ENCODE results near the gene NFIB.

Gene NFIB

DNA sequence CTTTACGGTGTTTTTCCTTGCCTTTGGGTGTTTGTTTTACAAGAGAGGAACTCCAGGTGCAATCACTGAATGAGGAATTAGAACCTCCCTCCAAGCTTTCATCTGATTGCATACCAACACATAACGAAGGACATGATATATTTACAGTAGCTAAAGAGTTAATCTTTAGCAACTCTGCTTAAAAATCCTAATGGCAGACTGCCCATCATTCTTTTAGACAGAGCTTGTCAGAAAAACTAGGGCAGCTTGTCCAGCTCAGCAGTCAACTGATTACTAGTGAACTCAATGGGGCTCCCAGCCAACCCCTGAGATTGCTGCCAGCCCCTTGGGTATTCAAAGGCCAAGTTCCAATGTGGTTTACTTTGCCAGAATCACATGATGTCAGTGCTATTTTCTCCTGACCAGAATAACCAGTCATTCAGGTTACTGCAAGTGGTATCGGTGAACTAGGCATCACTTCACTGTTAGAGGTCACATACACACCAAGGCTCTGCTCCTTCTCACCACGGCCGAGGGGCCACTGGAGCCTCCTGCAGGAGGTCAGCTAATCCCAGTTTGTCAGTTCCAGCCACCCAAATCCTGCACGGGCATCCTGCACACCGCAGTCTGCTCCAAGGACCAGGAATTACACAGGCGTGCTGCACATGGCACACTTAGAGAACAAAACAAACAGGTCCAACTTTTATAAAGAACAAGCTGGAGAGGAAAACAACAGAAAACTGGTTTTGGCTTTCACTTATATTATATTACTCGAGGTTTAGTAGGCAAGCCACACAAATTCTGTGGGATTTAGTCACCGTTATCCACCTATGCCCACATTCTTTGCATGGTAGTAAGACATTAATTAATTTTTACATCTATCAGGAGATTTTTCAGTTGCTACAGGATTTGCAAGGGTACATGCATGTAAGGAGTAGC, 62.5 kb downstream of the NFIB start:
- H3K36me3 ChIP-seq (ENCODE audit: control insufficient read depth, insufficient read depth, low read length): no peaks in the 10 kb centered on the region
- H3K27ac ChIP-seq (ENCODE audit: low read depth, low read length): no peak overlapping the region
- H3K27me3 ChIP-seq (ENCODE audit: control insufficient read depth, insufficient read depth, low read length): no peaks in the 10 kb centered on the region
- peaks cover 26% of the 10 kb centered on the region for H3K4me1 ChIP-seq (ENCODE audit: control insufficient read depth, insufficient read depth, low read length)
- H3K9ac ChIP-seq (ENCODE audit: low read length): no peak overlapping the region
- no peaks in the 10 kb centered on the region for H3K9me3 ChIP-seq (ENCODE audit: control insufficient read depth, insufficient read depth, low read depth, low read length)
- no peak overlapping the region for H3K4me3 ChIP-seq (ENCODE audit: low read depth, low read length)

DNA sequence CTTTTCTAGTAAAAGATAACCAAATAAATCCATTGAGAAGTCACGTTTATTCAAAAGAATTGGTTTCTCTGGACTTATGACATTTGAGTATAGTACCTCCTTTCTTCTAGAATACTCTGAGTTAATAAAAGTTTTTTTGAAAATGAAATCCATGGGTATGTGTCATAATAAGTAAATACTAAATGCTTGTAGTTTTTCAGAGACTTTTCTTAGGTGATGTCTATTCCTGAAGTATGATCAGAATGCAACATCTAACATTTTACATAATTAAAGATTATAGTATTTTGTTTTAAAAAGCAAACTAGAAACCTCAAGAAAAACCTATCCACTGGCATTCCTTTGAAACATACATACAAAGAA, 63.2 kb downstream of the NFIB start:
- no peaks in the 10 kb centered on the region for H3K27me3 ChIP-seq (ENCODE audit: control insufficient read depth, insufficient read depth, low read length)
- no peak overlapping the region for H3K9ac ChIP-seq (ENCODE audit: low read length)
- no peak overlapping the region for H3K4me3 ChIP-seq (ENCODE audit: low read depth, low read length)
- H3K27ac ChIP-seq (ENCODE audit: low read depth, low read length): no peak overlapping the region
- H3K4me1 ChIP-seq (ENCODE audit: control insufficient read depth, insufficient read depth, low read length): peaks cover 29% of the 10 kb centered on the region
- H3K9me3 ChIP-seq (ENCODE audit: control insufficient read depth, insufficient read depth, low read depth, low read length): no peaks in the 10 kb centered on the region
- no peaks in the 10 kb centered on the region for H3K36me3 ChIP-seq (ENCODE audit: control insufficient read depth, insufficient read depth, low read length)

DNA sequence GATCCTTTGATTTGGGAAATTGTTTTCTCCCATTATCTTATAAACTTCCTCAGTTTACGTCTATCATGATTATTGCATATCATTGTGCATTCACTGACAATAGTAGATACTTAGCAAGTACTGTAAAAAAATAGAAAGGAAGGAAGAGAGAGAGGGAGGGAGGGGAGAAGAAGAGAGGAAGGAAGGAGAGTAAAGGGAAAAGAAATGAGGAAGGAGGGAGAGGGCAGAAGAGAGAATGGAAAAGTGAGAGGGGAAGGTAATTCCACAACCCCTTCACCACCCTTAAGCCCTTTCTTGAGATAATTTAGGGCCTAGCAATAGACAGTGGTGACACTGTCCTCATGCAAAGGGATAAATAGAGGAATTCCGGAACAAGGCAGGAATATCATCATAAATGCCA, 64.4 kb downstream of the NFIB start:
- Histone ChIP-seq H3K4me3 (ENCODE audit: low read depth, low read length) (no peak overlapping the region), H3K4me1 (ENCODE audit: control insufficient read depth, insufficient read depth, low read length) (peaks cover 29% of the 10 kb centered on the region), H3K9ac (ENCODE audit: low read length) (no peak overlapping the region), H3K36me3 (ENCODE audit: control insufficient read depth, insufficient read depth, low read length) (no peaks in the 10 kb centered on the region), H3K27ac (ENCODE audit: low read depth, low read length) (no peak overlapping the region), H3K9me3 (ENCODE audit: control insufficient read depth, insufficient read depth, low read depth, low read length) (no peaks in the 10 kb centered on the region), H3K27me3 (ENCODE audit: control insufficient read depth, insufficient read depth, low read length) (no peaks in the 10 kb centered on the region)

DNA sequence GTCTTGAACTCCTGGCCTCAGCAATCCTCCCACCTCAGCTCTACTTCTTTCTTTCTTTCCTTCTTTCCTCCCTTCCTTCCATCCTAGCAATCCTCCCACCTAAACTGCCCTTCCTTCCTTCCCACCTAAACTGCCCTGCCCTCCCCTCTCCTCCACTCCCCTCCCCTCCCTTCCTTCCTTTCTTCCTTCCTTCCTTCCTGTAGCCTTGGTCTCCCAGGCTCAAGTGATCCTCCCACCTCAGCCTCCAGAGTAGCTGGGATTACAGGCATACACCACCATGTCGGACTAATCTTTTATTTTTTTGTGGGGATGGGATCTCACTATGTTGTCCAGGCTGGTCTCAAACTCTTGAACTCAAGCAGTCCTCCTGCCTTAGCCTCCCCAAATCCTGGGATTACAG, 65.8 kb downstream of the NFIB start:
- H3K4me1 ChIP-seq (ENCODE audit: control insufficient read depth, insufficient read depth, low read length): peaks cover 29% of the 10 kb centered on the region
- H3K4me3 ChIP-seq (ENCODE audit: low read depth, low read length): no peak overlapping the region
- H3K27ac ChIP-seq (ENCODE audit: low read depth, low read length): no peak overlapping the region
- no peaks in the 10 kb centered on the region for H3K9me3 ChIP-seq (ENCODE audit: control insufficient read depth, insufficient read depth, low read depth, low read length)
- H3K9ac ChIP-seq (ENCODE audit: low read length): no peak overlapping the region
- no peaks in the 10 kb centered on the region for H3K27me3 ChIP-seq (ENCODE audit: control insufficient read depth, insufficient read depth, low read length)
- H3K36me3 ChIP-seq (ENCODE audit: control insufficient read depth, insufficient read depth, low read length): no peaks in the 10 kb centered on the region

DNA sequence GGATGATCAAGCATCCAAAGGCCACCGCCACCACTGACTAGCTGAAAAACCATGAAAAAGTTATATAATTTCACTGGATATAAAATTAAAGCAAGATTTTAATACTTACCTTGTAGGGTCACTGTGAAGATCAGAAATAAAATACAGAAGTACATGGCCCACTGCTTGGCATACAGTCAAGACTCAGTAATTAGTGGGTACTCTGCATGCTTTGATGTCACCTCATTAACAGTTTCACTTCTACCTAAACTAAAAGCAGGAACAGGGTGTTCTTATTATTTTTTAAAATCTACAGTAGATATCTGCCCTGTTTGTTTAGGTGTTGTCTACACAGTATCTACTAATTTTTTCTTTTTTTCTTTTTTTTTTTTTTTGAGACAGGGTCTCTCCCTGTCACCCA, 66.4 kb downstream of the NFIB start:
- H3K9me3 ChIP-seq (ENCODE audit: control insufficient read depth, insufficient read depth, low read depth, low read length): no peaks in the 10 kb centered on the region
- no peaks in the 10 kb centered on the region for H3K36me3 ChIP-seq (ENCODE audit: control insufficient read depth, insufficient read depth, low read length)
- no peak overlapping the region for H3K9ac ChIP-seq (ENCODE audit: low read length)
- peaks cover 29% of the 10 kb centered on the region for H3K4me1 ChIP-seq (ENCODE audit: control insufficient read depth, insufficient read depth, low read length)
- no peak overlapping the region for H3K4me3 ChIP-seq (ENCODE audit: low read depth, low read length)
- H3K27me3 ChIP-seq (ENCODE audit: control insufficient read depth, insufficient read depth, low read length): no peaks in the 10 kb centered on the region
- no peak overlapping the region for H3K27ac ChIP-seq (ENCODE audit: low read depth, low read length)

DNA sequence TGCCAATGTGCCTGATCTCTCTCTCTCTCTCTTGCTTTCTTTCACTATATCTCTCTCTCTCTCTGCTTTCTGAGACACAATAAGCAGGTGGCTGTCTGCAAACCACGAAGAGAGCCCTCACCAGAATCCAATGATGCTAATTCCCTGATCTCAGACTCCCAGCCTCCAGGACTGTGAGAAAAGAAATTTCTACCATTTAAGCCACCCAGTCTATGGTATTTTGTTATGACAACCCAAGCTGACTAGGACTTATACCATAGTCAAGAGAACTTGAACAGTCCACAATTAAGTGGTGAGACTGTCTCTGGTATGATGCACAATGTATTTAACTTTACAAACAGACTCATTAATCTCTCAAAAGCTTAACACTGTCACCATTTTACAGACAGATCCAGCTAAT, 67.0 kb downstream of the NFIB start:
- Histone ChIP-seq H3K4me3 (ENCODE audit: low read depth, low read length) (no peak overlapping the region), H3K27me3 (ENCODE audit: control insufficient read depth, insufficient read depth, low read length) (no peaks in the 10 kb centered on the region), H3K4me1 (ENCODE audit: control insufficient read depth, insufficient read depth, low read length) (peaks cover 29% of the 10 kb centered on the region), H3K36me3 (ENCODE audit: control insufficient read depth, insufficient read depth, low read length) (no peaks in the 10 kb centered on the region), H3K9ac (ENCODE audit: low read length) (no peak overlapping the region), H3K9me3 (ENCODE audit: control insufficient read depth, insufficient read depth, low read depth, low read length) (no peaks in the 10 kb centered on the region), H3K27ac (ENCODE audit: low read depth, low read length) (no peak overlapping the region)

DNA sequence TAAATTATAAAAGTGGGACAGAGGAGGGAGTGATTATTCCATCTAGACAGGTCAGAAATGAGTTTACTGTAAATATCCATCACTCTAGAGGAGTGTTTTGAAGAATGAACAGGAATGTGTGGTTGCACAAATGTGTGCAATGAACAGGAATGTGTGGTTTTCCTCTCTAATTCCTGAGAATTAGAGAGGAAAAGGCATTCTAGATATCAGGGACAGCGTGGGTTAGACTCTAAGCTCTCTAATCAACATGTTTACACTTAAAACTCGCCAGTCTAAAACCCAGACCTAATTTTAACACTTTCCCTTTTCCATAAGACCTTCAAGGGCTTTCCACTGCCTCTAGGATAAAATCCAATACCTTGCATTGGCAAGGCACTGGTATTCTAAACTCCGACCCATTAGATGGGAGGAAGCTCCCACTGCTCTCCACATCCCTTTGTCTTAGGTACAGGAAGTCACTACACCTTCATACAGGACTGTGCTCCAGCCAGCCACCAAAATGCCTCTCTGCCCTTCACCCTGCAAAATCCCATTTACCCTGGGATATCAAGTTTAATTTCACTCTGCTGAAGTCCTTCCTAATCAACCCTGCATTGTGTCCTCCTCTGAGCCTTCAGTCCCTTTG, 67.9 kb downstream of the NFIB start:
- H3K4me1 ChIP-seq (ENCODE audit: control insufficient read depth, insufficient read depth, low read length): peaks cover 22% of the 10 kb centered on the region
- H3K9me3 ChIP-seq (ENCODE audit: control insufficient read depth, insufficient read depth, low read depth, low read length): no peaks in the 10 kb centered on the region
- H3K4me3 ChIP-seq (ENCODE audit: low read depth, low read length): no peak overlapping the region
- no peaks in the 10 kb centered on the region for H3K36me3 ChIP-seq (ENCODE audit: control insufficient read depth, insufficient read depth, low read length)
- H3K27ac ChIP-seq (ENCODE audit: low read depth, low read length): no peak overlapping the region
- H3K27me3 ChIP-seq (ENCODE audit: control insufficient read depth, insufficient read depth, low read length): no peaks in the 10 kb centered on the region
- H3K9ac ChIP-seq (ENCODE audit: low read length): no peak overlapping the region

DNA sequence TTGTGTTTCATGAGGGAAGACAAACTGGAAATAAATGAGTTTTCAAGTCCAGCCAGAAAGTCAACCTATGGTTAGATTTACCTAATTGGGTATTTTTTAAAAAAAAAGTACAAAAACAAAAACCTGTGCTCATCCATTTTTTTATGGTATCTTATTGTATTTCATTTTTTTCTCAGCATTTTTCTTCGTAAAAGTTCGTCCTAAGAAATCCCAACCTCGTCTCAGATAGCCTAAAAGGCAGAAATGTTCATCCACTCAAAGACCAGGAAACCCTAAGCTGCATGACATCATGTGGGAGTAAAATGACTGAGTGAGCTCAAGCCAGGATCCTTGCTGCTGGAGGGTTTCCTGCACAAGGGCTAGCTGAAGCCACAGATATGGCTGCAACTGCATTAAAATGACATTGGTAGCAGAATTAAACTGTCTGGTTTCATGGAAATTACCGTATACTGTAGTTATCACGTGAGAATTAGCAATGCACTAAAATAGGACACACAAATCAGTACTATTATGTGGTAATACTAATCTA, 70.4 kb downstream of the NFIB start:
- H3K27ac ChIP-seq (ENCODE audit: low read depth, low read length): no peak overlapping the region
- H3K27me3 ChIP-seq (ENCODE audit: control insufficient read depth, insufficient read depth, low read length): no peaks in the 10 kb centered on the region
- H3K9me3 ChIP-seq (ENCODE audit: control insufficient read depth, insufficient read depth, low read depth, low read length): no peaks in the 10 kb centered on the region
- H3K9ac ChIP-seq (ENCODE audit: low read length): no peak overlapping the region
- H3K4me1 ChIP-seq (ENCODE audit: control insufficient read depth, insufficient read depth, low read length): peaks cover 25% of the 10 kb centered on the region
- H3K4me3 ChIP-seq (ENCODE audit: low read depth, low read length): no peak overlapping the region
- H3K36me3 ChIP-seq (ENCODE audit: control insufficient read depth, insufficient read depth, low read length): no peaks in the 10 kb centered on the region

DNA sequence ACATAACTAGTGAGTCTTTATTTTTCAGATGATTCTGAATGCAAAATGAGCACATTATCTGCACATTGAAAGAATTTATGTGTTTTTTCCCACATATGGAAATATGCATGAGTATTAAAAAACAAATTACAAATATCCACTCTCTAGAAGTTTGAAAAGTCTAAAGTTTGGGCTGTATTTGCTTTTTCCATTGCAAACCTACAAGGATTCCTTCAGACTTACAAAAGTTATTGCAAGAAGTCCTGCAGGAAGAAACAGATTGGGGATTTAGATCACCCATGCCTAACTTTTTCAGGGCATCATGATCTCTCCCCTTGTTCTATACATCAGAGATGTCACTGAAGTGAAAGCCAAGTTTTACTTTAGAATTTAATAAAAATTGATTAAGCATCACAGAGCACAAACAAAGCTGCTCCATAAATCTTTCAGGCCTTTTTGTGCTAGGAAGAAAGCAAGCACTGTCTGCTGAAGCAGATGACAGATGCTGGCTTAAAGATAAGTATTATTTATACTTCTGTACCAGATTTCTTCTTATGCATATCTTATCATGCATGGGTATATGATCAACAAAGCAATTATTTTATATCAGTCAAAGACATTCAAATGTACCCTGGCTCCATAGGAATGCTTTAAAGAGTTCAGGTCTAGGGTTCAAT, 71.7 kb downstream of the NFIB start:
- H3K4me1 ChIP-seq (ENCODE audit: control insufficient read depth, insufficient read depth, low read length): peaks cover 37% of the 10 kb centered on the region
- H3K4me3 ChIP-seq (ENCODE audit: low read depth, low read length): no peak overlapping the region
- H3K9me3 ChIP-seq (ENCODE audit: control insufficient read depth, insufficient read depth, low read depth, low read length): no peaks in the 10 kb centered on the region
- no peak overlapping the region for H3K27ac ChIP-seq (ENCODE audit: low read depth, low read length)
- H3K36me3 ChIP-seq (ENCODE audit: control insufficient read depth, insufficient read depth, low read length): no peaks in the 10 kb centered on the region
- H3K9ac ChIP-seq (ENCODE audit: low read length): no peak overlapping the region
- H3K27me3 ChIP-seq (ENCODE audit: control insufficient read depth, insufficient read depth, low read length): no peaks in the 10 kb centered on the region

DNA sequence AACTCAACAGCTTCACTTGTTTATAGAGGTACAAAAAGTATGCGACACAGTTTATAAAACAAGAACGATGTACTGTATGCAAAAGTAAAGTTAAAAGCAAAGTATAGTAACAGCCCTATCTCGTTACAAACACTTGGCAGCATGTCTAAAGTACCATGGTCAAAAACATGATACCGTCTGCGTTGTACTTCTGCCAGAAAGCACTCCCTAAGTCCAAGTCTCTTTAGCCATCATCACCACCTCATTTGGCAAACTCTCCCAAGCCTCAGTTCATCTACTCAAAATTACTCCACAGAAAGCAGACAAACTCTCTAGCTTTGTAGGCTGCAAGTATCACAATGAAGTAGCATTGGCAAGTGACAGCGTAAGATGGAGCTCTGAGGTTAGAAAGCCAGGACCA, 73.4 kb downstream of the NFIB start:
- H3K27me3 ChIP-seq (ENCODE audit: control insufficient read depth, insufficient read depth, low read length): no peaks in the 10 kb centered on the region
- no peak overlapping the region for H3K9ac ChIP-seq (ENCODE audit: low read length)
- H3K9me3 ChIP-seq (ENCODE audit: control insufficient read depth, insufficient read depth, low read depth, low read length): no peaks in the 10 kb centered on the region
- H3K36me3 ChIP-seq (ENCODE audit: control insufficient read depth, insufficient read depth, low read length): no peaks in the 10 kb centered on the region
- H3K4me1 ChIP-seq (ENCODE audit: control insufficient read depth, insufficient read depth, low read length): peaks cover 39% of the 10 kb centered on the region
- no peak overlapping the region for H3K4me3 ChIP-seq (ENCODE audit: low read depth, low read length)
- H3K27ac ChIP-seq (ENCODE audit: low read depth, low read length): no peak overlapping the region

DNA sequence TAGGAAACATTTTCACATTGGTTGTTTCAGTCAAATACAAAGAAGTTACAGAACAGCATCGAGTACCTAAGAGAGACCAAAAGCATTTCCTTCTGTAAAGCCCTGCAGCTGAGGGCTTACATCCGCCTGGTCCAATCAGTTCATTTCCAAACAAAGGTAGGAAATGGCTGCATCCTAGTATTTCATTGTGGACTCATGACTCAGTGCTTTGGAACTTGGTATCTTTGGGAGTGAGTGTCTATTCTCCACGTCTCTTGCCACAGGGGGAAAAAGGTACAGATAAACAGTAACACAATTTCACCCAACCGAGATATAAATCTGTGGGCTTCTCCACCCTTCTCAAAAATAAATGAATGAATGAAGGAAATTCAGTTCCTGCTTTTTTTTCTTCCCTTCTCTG, 75.4 kb downstream of the NFIB start:
- Histone ChIP-seq H3K4me3 (ENCODE audit: low read depth, low read length) (no peak overlapping the region; the same call in 1 of the 2 replicates), H3K36me3 (ENCODE audit: control insufficient read depth, insufficient read depth, low read length) (no peaks in the 10 kb centered on the region), H3K4me1 (ENCODE audit: control insufficient read depth, insufficient read depth, low read length) (peaks cover 46% of the 10 kb centered on the region), H3K9me3 (ENCODE audit: control insufficient read depth, insufficient read depth, low read depth, low read length) (no peaks in the 10 kb centered on the region), H3K27ac (ENCODE audit: low read depth, low read length) (peak overlapping the region; percentile 75), H3K27me3 (ENCODE audit: control insufficient read depth, insufficient read depth, low read length) (no peaks in the 10 kb centered on the region), H3K9ac (ENCODE audit: low read length) (peak overlapping the region; percentile 71)
